GM04504 (cell line): ENCODE results near the gene TMEM132D.
"Not testable (repeated sequence)": the region's sequence is repeated elsewhere in the genome, so short reads cannot be mapped to it uniquely, and the experiment has no call there.

ENCODE experiments used
- DNase-seq: peaks from one replicate; pipeline ENCODE4 v3.0.0-alpha.2; 2012; ENCODE audit warnings: low read depth

TMEM132D gene

DNA sequence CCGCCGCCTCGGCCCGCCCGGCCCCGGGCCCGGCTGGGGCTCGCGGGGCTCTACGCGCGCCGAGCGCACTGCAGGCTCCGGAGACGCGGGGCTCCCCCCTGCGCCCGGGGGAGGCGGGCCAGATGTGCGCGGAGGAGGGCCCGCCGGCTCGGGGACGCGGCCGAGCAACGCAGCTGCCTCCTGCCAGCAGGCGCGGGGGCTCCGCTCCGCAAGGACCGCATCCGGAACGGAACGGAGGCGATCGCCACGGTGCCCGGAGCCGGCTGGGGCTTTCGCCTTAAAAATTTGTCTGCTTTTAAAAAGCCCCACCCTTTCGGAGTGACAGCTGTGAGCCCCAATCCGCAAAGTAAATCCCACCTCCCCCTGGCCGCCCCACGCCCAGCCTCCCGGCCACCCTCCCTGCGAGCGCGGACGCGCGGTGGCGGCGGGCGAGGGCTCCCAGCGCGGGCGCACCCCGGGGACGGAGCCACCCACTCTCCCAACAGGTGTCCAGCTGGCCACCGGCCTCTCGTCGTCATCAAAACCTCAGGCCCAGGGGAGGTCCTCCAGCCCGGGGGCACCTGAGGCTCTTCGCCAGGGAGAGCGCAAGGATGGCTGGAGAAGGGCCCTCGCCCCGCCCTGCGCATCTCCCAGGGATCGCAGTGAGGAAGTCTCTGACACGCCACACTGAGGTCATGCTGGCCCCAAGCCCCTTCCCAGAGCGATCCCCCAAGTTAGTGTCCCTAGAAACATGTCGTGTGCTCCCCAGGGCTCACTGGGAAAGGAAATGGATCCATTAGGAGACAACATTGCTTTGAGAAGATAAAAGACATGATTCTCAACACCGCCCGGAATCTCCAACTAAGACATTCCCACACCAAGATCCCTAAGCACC lies at the start of gene TMEM132D:
TMEM132D (minus strand) TSS at position 70 of the 874 bp plus-strand sequence.
- no peak for DNase-seq

DNA sequence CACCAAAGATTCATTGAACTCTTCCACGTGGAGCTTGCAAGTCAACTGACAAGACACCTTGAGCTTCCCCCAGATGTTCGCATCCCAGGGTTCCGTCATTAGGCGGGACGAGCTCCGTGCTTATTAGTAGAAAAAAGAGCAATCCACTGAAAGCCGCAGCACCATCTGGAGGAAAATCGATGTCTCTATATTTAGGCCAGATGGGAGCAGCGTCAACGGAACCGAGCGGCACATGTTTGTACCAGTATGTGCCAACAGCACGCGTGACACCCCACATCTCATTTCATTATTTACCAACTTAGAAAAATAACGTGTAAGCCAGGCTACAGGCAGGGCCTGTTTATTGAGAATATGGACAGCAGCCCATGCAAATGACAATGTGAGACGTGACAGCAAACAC lies 45.8 kb upstream of the TMEM132D start:
- DNase-seq, result no peak

DNA sequence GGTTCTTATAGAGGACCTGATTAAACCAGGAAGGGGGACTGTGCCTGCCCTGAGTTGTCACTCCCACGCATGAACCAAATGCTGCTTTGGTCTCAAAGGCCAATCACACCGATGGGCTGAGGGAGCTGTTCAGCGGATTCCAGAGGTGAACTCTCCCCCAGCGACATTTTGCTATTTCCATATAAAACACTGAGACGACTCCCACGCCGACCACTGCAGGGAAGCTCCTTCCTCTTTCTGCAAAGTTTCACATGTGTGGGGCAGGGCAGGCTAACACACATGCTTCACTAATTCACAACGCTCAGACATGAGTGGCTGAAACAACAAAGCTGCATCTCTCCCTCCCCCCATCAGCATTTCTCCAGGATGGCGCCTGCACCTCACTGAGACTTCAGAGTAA lies 37.8 kb upstream of the TMEM132D start:
- no peak for DNase-seq

DNA sequence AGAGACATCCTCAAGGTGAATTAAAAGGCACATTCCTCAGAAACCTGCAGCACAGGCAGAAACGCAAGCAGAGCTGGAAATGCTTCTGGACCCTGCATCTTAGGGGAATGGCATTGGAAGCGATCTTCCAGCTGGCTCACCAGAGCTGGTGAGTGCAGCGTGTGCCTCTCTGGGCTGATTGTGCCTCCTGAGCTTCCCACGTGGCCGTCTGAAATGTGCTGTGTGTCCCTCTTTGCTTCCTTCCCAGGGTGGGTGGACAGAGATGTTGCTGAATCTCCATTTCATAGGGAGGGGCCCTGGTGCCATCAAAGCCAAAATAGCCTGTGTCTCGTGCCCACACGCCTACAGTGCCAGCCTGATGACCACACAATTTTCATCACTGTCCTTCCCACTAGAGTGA lies 34.3 kb upstream of the TMEM132D start:
- DNase-seq, result no peak

GRCh38 chr12:129937426-129937825 lies 33.6 kb upstream of the TMEM132D start:
- no peak for DNase-seq

- no peak for DNase-seq
Measured at GRCh38 chr12:129928643-129929042, 24.8 kb upstream of the TMEM132D start.

- DNase-seq, result peak; percentile 4
Measured at GRCh38 chr12:129927316-129927900, 23.6 kb upstream of the TMEM132D start.

DNA sequence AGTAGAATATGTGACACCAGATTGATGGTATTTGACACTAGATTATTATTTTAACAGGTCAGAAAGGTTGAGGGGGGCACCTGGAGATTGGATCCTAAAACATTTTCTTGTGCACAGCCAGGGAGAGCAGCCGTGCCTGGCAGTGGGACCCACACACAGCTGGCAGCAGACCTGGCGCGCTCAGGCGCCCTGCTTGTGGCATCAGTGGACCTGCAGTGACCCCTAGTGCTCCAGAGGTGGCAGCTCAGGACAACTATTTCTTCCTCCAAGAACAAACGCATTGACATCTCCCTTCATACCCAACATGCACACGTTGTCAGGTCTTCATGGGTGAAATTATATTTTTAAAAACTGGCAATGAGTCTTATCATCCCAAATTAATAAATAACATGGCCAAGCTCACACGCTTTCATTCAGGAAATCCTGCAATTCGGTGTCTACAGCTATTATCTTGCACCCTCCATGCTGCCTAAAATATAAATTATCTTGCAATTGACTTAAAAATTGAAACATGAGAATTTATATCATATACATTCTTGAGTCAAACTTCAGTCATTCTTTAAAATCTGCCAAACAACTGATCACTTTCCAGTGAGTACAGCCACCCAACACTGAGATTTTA lies 7.7 kb upstream of the TMEM132D start:
- DNase-seq, result no peak

DNA sequence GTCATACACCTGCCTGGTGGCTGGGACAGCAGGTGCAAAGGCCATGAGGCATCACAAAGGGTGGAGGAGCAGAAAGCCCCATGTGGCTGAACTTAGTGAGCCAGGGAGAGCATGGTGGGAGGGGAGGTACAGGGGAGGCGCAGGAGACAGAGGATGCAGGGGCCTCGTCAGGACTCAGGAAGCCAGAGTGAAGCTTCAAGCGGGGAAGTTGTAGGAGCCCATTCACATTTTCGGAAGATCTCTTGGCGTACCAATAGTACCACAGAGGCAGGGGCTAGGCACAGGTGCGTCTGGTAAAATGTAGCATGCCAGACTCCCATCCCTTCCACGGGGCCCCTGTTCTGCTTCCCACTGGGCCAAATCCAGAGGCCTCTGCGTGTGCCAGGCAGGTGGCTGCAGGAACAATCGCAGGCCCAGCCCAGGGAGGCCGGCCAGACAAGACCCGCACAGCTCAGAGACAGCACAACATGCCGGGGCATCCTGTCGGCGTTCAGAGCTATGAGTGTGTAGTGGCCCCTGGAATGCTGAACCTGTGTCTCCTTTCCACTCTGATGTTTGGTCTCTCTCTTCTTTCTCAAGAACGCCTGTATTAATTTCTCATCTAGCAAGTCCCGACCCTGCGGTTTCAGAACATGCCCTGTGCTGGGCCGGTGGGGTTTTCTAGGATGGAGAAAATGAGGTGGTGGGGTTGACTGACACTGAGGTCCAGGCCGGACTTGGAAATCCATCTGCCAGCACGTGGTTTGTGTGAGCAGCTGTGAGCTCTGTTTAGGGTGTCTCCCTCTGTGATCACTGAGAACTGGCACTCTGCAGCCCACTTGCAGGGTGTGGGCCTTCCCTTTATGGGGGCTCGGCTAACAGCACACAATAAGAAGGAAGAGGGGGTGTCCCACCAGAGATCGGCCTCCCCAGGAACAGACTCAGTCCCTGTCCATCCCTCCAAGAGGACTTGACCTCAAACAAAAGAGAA lies 5.5 kb upstream of the TMEM132D start:
- no peak for DNase-seq

- DNase-seq, result no peak
Measured at GRCh38 chr12:129903092-129903945, 506 bp downstream of the TMEM132D start.

GRCh38 chr12:129902371-129903091 lies 1.3 kb downstream of the TMEM132D start:
- no peak for DNase-seq

GRCh38 chr12:129901254-129901653 lies 2.6 kb downstream of the TMEM132D start:
- DNase-seq, result no peak

DNA sequence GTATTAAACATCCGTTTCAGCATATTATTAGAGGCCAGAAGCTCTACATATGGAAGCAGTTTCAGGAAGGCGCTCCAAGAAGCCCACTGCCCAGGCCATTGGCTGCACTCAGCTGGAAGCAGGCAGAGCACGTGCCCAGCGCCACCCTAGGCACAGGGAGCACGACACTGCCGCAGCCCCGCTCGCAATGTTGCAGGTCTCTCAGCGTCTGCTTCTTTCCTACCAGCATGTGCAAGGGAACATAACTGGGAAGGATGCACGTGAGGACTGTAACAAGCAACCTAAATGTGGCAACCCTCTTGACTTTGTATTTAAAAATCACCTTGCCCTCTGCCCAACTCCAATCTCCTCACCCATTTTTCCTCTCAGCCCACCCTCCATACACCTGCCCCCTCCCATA lies 3.5 kb downstream of the TMEM132D start:
- DNase-seq, result no peak

- not testable (repeated sequence) for DNase-seq
Measured at GRCh38 chr12:129899045-129899444, 4.8 kb downstream of the TMEM132D start.

DNA sequence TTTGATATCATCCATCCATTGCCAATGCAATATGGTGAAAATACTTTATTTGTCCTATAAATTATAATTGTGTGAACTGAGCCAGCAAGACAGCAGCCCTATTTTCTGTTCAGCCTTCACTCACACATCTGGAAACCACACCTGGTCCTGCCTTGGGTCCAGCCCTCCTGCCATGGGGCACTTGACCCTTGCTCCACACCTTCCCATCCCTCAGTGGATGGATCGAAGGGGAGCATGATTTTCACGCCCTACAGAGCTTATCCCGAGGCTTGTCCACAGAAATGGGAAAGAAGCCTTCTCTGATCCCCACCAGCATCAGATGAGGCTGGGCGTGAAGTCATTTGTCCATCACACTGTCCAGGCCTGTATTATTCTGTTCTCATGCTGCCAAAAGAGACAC lies 10.1 kb downstream of the TMEM132D start:
- DNase-seq, result no peak

- DNase-seq, result no peak
Measured at GRCh38 chr12:129887101-129887500, 16.7 kb downstream of the TMEM132D start.

GRCh38 chr12:129886541-129886940 lies 17.3 kb downstream of the TMEM132D start:
- DNase-seq, result no peak

GRCh38 chr12:129885287-129885686 lies 18.5 kb downstream of the TMEM132D start:
- DNase-seq, result no peak

DNA sequence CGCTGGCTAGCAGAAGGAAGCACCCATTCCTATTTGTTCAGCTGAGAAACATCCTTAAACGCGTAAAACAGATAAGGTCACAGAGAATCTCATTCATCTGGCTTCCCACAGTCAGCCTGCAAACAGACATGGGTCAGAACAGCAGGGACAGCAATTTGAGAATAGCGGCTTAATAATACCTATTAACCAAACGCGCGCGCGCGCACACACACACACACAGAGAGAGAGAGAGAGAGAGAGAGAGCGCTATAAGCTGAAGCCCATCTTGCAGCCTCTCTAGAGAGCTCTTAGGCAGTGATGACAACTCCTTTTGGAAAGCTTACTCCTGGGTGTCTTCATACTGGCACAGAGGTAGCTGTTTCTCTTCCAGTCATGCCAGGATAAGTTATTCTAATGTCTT lies 26.4 kb downstream of the TMEM132D start:
- no peak for DNase-seq

GRCh38 chr12:129873833-129874208 lies 30.0 kb downstream of the TMEM132D start:
- no peak for DNase-seq
